ENCODE data around the gene UBTF. TPM values are rescaled to one million over a fixed set of nuclear protein-coding genes. Genes with fewer than 3 reads are reported as not detected.

Gene UBTF
- total RNA-seq, 1 experiment from 2014 or later: 74.3 TPM

DNA sequence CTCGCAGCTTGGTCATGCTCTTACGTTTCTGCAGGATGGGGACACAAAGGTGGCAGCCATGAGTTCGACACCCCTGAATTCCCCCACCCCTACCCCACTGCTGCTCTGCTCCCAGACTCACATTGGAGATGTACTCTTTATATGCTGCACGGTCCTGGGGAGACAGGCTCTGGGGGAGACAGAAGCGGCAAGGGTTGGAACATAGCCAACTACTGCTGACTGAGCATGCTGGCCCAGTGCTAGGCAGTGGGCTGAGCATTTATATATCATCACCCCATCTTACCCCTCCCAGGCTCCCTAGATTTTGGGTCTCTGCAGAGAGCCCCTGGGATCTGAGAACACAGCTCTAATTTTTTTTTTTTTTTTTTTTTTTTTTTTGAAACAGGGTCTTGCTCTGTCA lies 11.7 kb downstream of the UBTF start:
- Mint-ChIP-seq H3K36me3 (ENCODE audit: insufficient read depth, unreplicated experiment) (peaks cover 55% of the 10 kb centered on the region), H3K4me3 (ENCODE audit: unreplicated experiment) (no peak overlapping the region), H3K9me3 (ENCODE audit: unreplicated experiment) (no peaks in the 10 kb centered on the region), H3K27me3 (ENCODE audit: insufficient read depth, unreplicated experiment) (no peaks in the 10 kb centered on the region), H3K27ac (ENCODE audit: unreplicated experiment) (no peak overlapping the region), H3K4me1 (ENCODE audit: low read depth, unreplicated experiment) (peaks cover 12% of the 10 kb centered on the region)
- no peak for DNase-seq
- Histone ChIP-seq H3K4me1 (no peaks in the 10 kb centered on the region), H3K9me3 (no peaks in the 10 kb centered on the region), H3K27me3 (replicated peaks; ENCODE audit: control insufficient read depth, insufficient read depth, low read length) (no peaks in the 10 kb centered on the region), H3K36me3 (ENCODE audit: control insufficient read depth, insufficient read depth, low read length) (peaks cover 2% of the 10 kb centered on the region), H3K4me3 (ENCODE audit: low read depth, low read length) (no peak overlapping the region)
- TF ChIP-seq, protein P1, sequence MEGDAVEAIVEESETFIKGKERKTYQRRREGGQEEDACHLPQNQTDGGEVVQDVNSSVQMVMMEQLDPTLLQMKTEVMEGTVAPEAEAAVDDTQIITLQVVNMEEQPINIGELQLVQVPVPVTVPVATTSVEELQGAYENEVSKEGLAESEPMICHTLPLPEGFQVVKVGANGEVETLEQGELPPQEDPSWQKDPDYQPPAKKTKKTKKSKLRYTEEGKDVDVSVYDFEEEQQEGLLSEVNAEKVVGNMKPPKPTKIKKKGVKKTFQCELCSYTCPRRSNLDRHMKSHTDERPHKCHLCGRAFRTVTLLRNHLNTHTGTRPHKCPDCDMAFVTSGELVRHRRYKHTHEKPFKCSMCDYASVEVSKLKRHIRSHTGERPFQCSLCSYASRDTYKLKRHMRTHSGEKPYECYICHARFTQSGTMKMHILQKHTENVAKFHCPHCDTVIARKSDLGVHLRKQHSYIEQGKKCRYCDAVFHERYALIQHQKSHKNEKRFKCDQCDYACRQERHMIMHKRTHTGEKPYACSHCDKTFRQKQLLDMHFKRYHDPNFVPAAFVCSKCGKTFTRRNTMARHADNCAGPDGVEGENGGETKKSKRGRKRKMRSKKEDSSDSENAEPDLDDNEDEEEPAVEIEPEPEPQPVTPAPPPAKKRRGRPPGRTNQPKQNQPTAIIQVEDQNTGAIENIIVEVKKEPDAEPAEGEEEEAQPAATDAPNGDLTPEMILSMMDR (IDR thresholded peaks at IDR 0.05; ENCODE audit: insufficient read depth in 1 of 2, low read depth in 1 of 2, low read length in 1 of 2, severe bottlenecking in 1 of 2, unreplicated experiment in 1 of 2): no peak
- BruUV-seq (replicated peaks): no TSS peak
- ChIA-PET POLR2A (no interaction called here), CTCF (no interaction called here)
- intact Hi-C loops (cut with micrococcal nuclease; ENCODE audit: unreplicated experiment): no loop called here

DNA sequence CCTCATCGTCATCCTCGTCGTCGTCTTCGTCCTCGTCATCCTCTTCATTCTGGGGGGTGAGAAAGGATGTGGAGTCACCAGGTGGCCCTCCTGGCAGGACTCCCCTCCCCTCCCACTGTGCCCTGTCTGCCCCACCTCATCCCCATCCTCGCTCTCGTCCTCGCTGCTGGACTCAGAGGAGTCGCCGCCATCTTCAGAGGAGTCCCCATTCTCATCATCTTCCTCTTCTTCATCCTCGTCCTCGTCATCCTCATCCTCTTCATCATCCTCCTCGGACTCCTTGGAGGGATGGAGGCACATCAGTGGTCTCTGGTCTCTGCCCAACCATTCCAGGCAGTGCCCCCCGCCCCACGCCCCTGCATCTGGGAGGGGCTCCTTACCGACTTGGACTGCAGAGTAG lies 12.2 kb downstream of the UBTF start:
- Histone ChIP-seq H3K4me3 (ENCODE audit: low read depth, low read length) (no peak overlapping the region), H3K27me3 (replicated peaks; ENCODE audit: control insufficient read depth, insufficient read depth, low read length) (no peaks in the 10 kb centered on the region), H3K4me1 (no peaks in the 10 kb centered on the region), H3K9me3 (no peaks in the 10 kb centered on the region), H3K36me3 (ENCODE audit: control insufficient read depth, insufficient read depth, low read length) (peaks cover 2% of the 10 kb centered on the region)
- ChIA-PET POLR2A (interaction anchor here (0.6 kb wide), 1 partner anchor 814 kb away, joined by 3 read pairs; no protein-coding TSS in a partner anchor), CTCF (interaction anchor here (0.6 kb wide), 1 partner anchor 305 kb away, joined by 10 read pairs; no protein-coding TSS in a partner anchor)
- intact Hi-C loops (cut with micrococcal nuclease; ENCODE audit: unreplicated experiment): no loop called here
- DNase-seq: no peak
- Mint-ChIP-seq H3K4me1 (ENCODE audit: low read depth, unreplicated experiment) (peaks cover 12% of the 10 kb centered on the region), H3K27ac (ENCODE audit: unreplicated experiment) (no peak overlapping the region), H3K27me3 (ENCODE audit: insufficient read depth, unreplicated experiment) (no peaks in the 10 kb centered on the region), H3K4me3 (ENCODE audit: unreplicated experiment) (no peak overlapping the region), H3K9me3 (ENCODE audit: unreplicated experiment) (no peaks in the 10 kb centered on the region), H3K36me3 (ENCODE audit: insufficient read depth, unreplicated experiment) (peaks cover 52% of the 10 kb centered on the region)
- no TSS peak for BruUV-seq (replicated peaks)
- TF ChIP-seq, protein P1 (IDR thresholded peaks at IDR 0.05; ENCODE audit: insufficient read depth in 1 of 2, low read depth in 1 of 2, low read length in 1 of 2, severe bottlenecking in 1 of 2, unreplicated experiment in 1 of 2): no peak

DNA sequence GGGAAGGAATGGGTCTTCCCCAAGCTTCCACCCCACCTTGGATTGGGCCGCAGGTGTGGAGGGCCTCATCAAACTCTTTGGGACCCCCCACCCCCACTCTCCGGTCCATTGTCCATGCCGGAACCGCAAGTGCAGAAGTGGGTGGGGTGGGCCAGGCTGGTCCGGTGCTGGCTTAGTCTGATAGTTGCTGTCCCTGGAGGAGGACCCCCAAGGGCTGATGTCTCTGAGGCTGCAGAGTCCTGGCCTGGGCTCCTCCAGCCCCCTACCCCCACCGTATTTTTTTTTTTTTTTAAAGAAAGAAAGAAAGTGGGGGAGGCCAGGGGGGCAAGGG lies 12.7 kb downstream of the UBTF start:
- BruUV-seq (replicated peaks): TSS peak; percentile 43

More for the DNA sequence above, 12.7 kb downstream of the UBTF start:
- Histone ChIP-seq H3K9me3 (no peaks in the 10 kb centered on the region), H3K4me1 (no peaks in the 10 kb centered on the region), H3K27me3 (replicated peaks; ENCODE audit: control insufficient read depth, insufficient read depth, low read length) (no peaks in the 10 kb centered on the region), H3K36me3 (ENCODE audit: control insufficient read depth, insufficient read depth, low read length) (peaks cover 2% of the 10 kb centered on the region), H3K4me3 (ENCODE audit: low read depth, low read length) (no peak overlapping the region)
- Mint-ChIP-seq H3K4me1 (ENCODE audit: low read depth, unreplicated experiment) (peaks cover 12% of the 10 kb centered on the region), H3K27me3 (ENCODE audit: insufficient read depth, unreplicated experiment) (no peaks in the 10 kb centered on the region), H3K4me3 (ENCODE audit: unreplicated experiment) (no peak overlapping the region), H3K36me3 (ENCODE audit: insufficient read depth, unreplicated experiment) (peaks cover 47% of the 10 kb centered on the region), H3K9me3 (ENCODE audit: unreplicated experiment) (no peaks in the 10 kb centered on the region), H3K27ac (ENCODE audit: unreplicated experiment) (no peak overlapping the region)
- ChIA-PET POLR2A (interaction anchor here (0.6 kb wide), 1 partner anchor 814 kb away, joined by 3 read pairs; no protein-coding TSS in a partner anchor), CTCF (interaction anchor here (0.6 to 1.2 kb wide), 4 partner anchors 12 to 305 kb away, joined by 3 to 10 read pairs (median 4); partner anchors contain the start of gene GRN)
- no peak for DNase-seq
- intact Hi-C loops (cut with micrococcal nuclease; ENCODE audit: unreplicated experiment): no loop called here
- TF ChIP-seq, protein P1 (IDR thresholded peaks at IDR 0.05; ENCODE audit: insufficient read depth in 1 of 2, low read depth in 1 of 2, low read length in 1 of 2, severe bottlenecking in 1 of 2, unreplicated experiment in 1 of 2): no peak

All from Caco-2 (cell line).